Measurements from ENCODE around the gene FBXO44. TPM values are rescaled to one million over a fixed set of nuclear protein-coding genes. Genes with fewer than 3 reads are reported as not detected.

The FBXO44 gene
- total RNA-seq, 1 experiment from 2014 or later, result 60.9 TPM

DNA sequence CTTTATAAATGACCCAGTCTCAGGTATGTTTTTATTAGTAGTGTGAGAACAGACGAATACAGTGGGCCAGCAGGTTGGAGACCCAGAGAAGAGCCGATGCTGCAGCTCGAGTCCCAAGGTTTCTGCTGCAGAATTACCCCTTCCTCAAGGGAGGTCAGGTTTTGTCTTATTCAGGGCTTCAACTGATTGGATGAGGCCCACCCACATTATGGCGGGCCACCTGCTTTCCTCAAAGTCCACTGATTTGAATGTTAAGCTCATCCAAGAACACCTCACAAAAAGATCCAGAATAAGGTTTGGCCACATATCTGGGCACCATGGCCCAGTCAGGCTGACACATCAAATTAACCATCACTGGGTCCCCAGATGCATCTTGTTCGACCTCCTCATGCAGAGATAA is 41.3 kb upstream of the FBXO44 start:
- POLR2A ChIA-PET, result no interaction called here
- intact Hi-C loops (cut with micrococcal nuclease), result no loop called here
- no peak overlapping the region for H3K27ac ChIP-seq (ENCODE audit: low read depth, low read length)
- CTCF ChIA-PET, result no interaction called here
- H3K79me2 ChIP-seq (ENCODE audit: insufficient read depth, low read length), result no peaks in the 10 kb centered on the region
- DNase-seq (ENCODE audit: low read depth, low spot score) (no peak), ATAC-seq (no peak)
- H3K4me2 ChIP-seq (ENCODE audit: low read length), result no peak overlapping the region
- no peaks in the 10 kb centered on the region for H3K9me3 ChIP-seq (ENCODE audit: control insufficient read depth in 1 of 2, insufficient read depth in 1 of 2, low read depth in 1 of 2, low read length in 2 of 2)
- no peaks in the 10 kb centered on the region for H4K20me1 ChIP-seq (ENCODE audit: insufficient read depth)
- TF ChIP-seq SP1 (IDR thresholded peaks at IDR 0.05; ENCODE audit: low read depth), result no peak
- TF ChIP-seq ELF1 (IDR thresholded peaks at IDR 0.05; ENCODE audit: borderline replicate concordance, low read depth), result no peak
- no peak for TF ChIP-seq EZH2phosphoT487 (IDR thresholded peaks at IDR 0.05; ENCODE audit: borderline replicate concordance)
- no peak for TF ChIP-seq SRF (IDR thresholded peaks at IDR 0.05; ENCODE audit: low read depth)
- TF ChIP-seq, protein P1, sequence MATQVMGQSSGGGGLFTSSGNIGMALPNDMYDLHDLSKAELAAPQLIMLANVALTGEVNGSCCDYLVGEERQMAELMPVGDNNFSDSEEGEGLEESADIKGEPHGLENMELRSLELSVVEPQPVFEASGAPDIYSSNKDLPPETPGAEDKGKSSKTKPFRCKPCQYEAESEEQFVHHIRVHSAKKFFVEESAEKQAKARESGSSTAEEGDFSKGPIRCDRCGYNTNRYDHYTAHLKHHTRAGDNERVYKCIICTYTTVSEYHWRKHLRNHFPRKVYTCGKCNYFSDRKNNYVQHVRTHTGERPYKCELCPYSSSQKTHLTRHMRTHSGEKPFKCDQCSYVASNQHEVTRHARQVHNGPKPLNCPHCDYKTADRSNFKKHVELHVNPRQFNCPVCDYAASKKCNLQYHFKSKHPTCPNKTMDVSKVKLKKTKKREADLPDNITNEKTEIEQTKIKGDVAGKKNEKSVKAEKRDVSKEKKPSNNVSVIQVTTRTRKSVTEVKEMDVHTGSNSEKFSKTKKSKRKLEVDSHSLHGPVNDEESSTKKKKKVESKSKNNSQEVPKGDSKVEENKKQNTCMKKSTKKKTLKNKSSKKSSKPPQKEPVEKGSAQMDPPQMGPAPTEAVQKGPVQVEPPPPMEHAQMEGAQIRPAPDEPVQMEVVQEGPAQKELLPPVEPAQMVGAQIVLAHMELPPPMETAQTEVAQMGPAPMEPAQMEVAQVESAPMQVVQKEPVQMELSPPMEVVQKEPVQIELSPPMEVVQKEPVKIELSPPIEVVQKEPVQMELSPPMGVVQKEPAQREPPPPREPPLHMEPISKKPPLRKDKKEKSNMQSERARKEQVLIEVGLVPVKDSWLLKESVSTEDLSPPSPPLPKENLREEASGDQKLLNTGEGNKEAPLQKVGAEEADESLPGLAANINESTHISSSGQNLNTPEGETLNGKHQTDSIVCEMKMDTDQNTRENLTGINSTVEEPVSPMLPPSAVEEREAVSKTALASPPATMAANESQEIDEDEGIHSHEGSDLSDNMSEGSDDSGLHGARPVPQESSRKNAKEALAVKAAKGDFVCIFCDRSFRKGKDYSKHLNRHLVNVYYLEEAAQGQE (IDR thresholded peaks at IDR 0.05; ENCODE audit: low read depth), result no peak
- TF ChIP-seq CBX3 (IDR thresholded peaks at IDR 0.05; ENCODE audit: low read depth), result no peak
- TF ChIP-seq, protein P2, sequence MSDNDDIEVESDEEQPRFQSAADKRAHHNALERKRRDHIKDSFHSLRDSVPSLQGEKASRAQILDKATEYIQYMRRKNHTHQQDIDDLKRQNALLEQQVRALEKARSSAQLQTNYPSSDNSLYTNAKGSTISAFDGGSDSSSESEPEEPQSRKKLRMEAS (IDR thresholded peaks at IDR 0.05), result no peak
- TF ChIP-seq CEBPB (IDR thresholded peaks at IDR 0.05; ENCODE audit: low read depth), result no peak
- no peak for TF ChIP-seq POLR2A (IDR thresholded peaks at IDR 0.05; ENCODE audit: borderline replicate concordance, extremely low read depth, insufficient read depth, insufficient read length)
- TF ChIP-seq, protein P3, sequence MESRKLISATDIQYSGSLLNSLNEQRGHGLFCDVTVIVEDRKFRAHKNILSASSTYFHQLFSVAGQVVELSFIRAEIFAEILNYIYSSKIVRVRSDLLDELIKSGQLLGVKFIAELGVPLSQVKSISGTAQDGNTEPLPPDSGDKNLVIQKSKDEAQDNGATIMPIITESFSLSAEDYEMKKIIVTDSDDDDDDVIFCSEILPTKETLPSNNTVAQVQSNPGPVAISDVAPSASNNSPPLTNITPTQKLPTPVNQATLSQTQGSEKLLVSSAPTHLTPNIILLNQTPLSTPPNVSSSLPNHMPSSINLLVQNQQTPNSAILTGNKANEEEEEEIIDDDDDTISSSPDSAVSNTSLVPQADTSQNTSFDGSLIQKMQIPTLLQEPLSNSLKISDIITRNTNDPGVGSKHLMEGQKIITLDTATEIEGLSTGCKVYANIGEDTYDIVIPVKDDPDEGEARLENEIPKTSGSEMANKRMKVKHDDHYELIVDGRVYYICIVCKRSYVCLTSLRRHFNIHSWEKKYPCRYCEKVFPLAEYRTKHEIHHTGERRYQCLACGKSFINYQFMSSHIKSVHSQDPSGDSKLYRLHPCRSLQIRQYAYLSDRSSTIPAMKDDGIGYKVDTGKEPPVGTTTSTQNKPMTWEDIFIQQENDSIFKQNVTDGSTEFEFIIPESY (IDR thresholded peaks at IDR 0.05; ENCODE audit: extremely low read depth, insufficient replicate concordance, low read length), result no peak
- no peak for TF ChIP-seq POLR2AphosphoS5 (IDR thresholded peaks at IDR 0.05; ENCODE audit: low read depth, low read length)
- TF ChIP-seq, protein P4, sequence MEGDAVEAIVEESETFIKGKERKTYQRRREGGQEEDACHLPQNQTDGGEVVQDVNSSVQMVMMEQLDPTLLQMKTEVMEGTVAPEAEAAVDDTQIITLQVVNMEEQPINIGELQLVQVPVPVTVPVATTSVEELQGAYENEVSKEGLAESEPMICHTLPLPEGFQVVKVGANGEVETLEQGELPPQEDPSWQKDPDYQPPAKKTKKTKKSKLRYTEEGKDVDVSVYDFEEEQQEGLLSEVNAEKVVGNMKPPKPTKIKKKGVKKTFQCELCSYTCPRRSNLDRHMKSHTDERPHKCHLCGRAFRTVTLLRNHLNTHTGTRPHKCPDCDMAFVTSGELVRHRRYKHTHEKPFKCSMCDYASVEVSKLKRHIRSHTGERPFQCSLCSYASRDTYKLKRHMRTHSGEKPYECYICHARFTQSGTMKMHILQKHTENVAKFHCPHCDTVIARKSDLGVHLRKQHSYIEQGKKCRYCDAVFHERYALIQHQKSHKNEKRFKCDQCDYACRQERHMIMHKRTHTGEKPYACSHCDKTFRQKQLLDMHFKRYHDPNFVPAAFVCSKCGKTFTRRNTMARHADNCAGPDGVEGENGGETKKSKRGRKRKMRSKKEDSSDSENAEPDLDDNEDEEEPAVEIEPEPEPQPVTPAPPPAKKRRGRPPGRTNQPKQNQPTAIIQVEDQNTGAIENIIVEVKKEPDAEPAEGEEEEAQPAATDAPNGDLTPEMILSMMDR (IDR thresholded peaks at IDR 0.05 in 2 of 3, conservative IDR thresholded peaks at IDR 0.05 in 1 of 3; ENCODE audit: borderline replicate concordance in 1 of 3, insufficient read depth in 1 of 3, low read depth in 2 of 3, low read length in 2 of 3), result no peak
- TF ChIP-seq SIN3A (IDR thresholded peaks at IDR 0.05; ENCODE audit: low read depth), result no peak
- TF ChIP-seq RAD21 (IDR thresholded peaks at IDR 0.05; ENCODE audit: low read depth), result no peak
- TF ChIP-seq JUND (IDR thresholded peaks at IDR 0.05), result no peak
- no peak overlapping the region for H2AFZ ChIP-seq (ENCODE audit: low read depth, low read length, poor library complexity, severe bottlenecking)
- RAD21 ChIA-PET (ENCODE audit: low non-redundant PET in 1 of 2, low total read pairs in 2 of 2, uncharacterized antibody in 2 of 2, unreplicated experiment in 2 of 2), result no interaction called here
- H3K9ac ChIP-seq (ENCODE audit: low read length), result no peak overlapping the region
- no peaks in the 10 kb centered on the region for H3K9me2 ChIP-seq (ENCODE audit: insufficient read depth)
- H3K4me3 ChIP-seq (replicated peaks in 1 of 2; ENCODE audit: low read depth in 1 of 2, low read length in 2 of 2), result no peak overlapping the region
- no peaks in the 10 kb centered on the region for H3K4me1 ChIP-seq (ENCODE audit: control insufficient read depth in 1 of 2, insufficient read depth in 2 of 2, low read length in 2 of 2)
- no peaks in the 10 kb centered on the region for H3K27me3 ChIP-seq (ENCODE audit: insufficient read depth, low read length)
- no TSS peak for BruUV-seq (replicated peaks)
- H3K36me3 ChIP-seq (ENCODE audit: control insufficient read depth in 1 of 2, insufficient read depth in 2 of 2, low read length in 2 of 2), result no peaks in the 10 kb centered on the region
